22Rv1 (cell line): ENCODE measurements around the gene WWP2.

Experiments used
- CTCF ChIP-seq: fragments of 450-650 bp; IDR thresholded peaks from 2 replicates; pipeline ENCODE4 v1.5.1; 2017; ENCODE audit warnings: mild to moderate bottlenecking
- ZFX ChIP-seq: fragments of 450-650 bp; IDR thresholded peaks from 2 replicates; pipeline ENCODE4 v1.6.1; 2017; ENCODE audit warnings: antibody characterized with exemption, borderline replicate concordance

DNA sequence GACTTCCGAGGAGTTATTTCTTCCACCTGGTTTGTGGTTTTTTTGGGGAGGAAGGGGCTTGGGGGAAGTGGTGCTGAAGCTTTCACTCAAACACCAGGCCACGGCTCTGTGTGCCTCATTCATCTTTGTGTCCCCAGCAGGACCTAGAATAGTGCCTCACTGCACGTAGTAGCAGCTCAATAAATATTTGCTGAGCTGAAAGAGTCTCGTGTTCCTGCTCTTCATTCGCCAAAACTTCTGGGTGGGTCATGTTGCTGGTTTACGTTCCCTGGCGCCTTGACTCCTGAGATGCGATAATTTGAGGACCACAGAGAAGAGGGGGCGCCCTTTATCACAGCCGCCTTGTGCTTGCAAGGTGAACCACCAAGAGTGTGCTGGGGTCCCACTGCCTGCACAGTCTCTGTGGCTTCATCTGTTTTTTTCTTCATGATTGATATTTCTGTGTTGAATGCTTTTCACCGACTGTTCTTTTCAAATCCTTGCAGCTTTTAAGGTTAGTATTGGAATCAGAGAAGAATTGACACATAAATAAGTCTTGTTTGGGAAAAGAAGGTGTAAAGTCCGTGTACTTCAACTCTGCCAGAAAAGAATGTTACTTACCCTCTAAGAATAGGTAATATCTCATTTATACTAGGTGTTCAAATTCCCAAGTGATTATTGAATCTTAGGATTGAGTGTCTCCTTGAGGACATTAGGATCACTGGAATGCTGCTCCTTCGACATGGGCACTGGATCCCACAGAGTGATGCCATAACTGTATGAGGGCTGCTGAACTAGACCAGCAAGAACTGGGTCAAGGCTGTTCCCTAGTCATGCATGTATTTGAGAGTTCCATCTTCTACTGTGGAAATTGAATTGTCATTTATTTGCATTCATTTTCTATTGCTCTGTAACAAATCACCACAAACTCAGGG lies 96.3 kb downstream of the WWP2 start:
- TF ChIP-seq CTCF (no peak), ZFX (no peak)
